ENCODE results near the gene FOCAD.

Gene FOCAD

GRCh38 chr9:20640331-20641187 is 43.5 kb upstream of the FOCAD start:
- H3K9me2 ChIP-seq (replicated peaks; ENCODE audit: control insufficient read depth, low read length) = no peaks in the 10 kb centered on the region
- no peaks in the 10 kb centered on the region for H3F3A ChIP-seq (ENCODE audit: control insufficient read depth, insufficient read depth)
- H4K20me1 ChIP-seq (ENCODE audit: control insufficient read depth, insufficient read depth, low read depth, low read length) = no peaks in the 10 kb centered on the region
- H3K9me3 ChIP-seq (ENCODE audit: control insufficient read depth, insufficient read depth, low read length) = no peaks in the 10 kb centered on the region
- H3K4me1 ChIP-seq (ENCODE audit: control insufficient read depth, low read length) = peaks cover 13% of the 10 kb centered on the region
- H3K79me2 ChIP-seq (ENCODE audit: control insufficient read depth, low read length) = no peaks in the 10 kb centered on the region
- no peak overlapping the region for H3K4me3 ChIP-seq (ENCODE audit: low read length)
- peak overlapping the region; percentile 5 for H3K4me2 ChIP-seq (ENCODE audit: low read length)
- no peak for TF ChIP-seq CTCF (IDR thresholded peaks at IDR 0.05; ENCODE audit: low read depth, low read length, poor library complexity, severe bottlenecking)
- no peak overlapping the region for H3K27ac ChIP-seq (ENCODE audit: low read depth, low read length)
- peaks cover 45% of the 10 kb centered on the region for H3K27me3 ChIP-seq (ENCODE audit: control insufficient read depth, low read length)
- H3K36me3 ChIP-seq (ENCODE audit: control insufficient read depth, low read length) = no peaks in the 10 kb centered on the region

- Histone ChIP-seq H3K27ac (ENCODE audit: low read depth, low read length) (no peak overlapping the region), H3K4me2 (ENCODE audit: low read length) (no peak overlapping the region), H3K4me3 (ENCODE audit: low read length) (no peak overlapping the region), H3K4me1 (ENCODE audit: control insufficient read depth, low read length) (peaks cover 13% of the 10 kb centered on the region), H3K27me3 (ENCODE audit: control insufficient read depth, low read length) (peaks cover 35% of the 10 kb centered on the region), H3K9me3 (ENCODE audit: control insufficient read depth, insufficient read depth, low read length) (no peaks in the 10 kb centered on the region), H3F3A (ENCODE audit: control insufficient read depth, insufficient read depth) (no peaks in the 10 kb centered on the region), H3K9me2 (replicated peaks; ENCODE audit: control insufficient read depth, low read length) (no peaks in the 10 kb centered on the region), H4K20me1 (ENCODE audit: control insufficient read depth, insufficient read depth, low read depth, low read length) (no peaks in the 10 kb centered on the region), H3K79me2 (ENCODE audit: control insufficient read depth, low read length) (no peaks in the 10 kb centered on the region), H3K36me3 (ENCODE audit: control insufficient read depth, low read length) (no peaks in the 10 kb centered on the region)
- TF ChIP-seq EZH2phosphoT487 (IDR thresholded peaks at IDR 0.05; ENCODE audit: borderline replicate concordance, low read length) (no peak), CTCF (IDR thresholded peaks at IDR 0.05; ENCODE audit: low read depth, low read length, poor library complexity, severe bottlenecking) (no peak)
Measured at GRCh38 chr9:20642045-20642444, 42.0 kb upstream of the FOCAD start.

GRCh38 chr9:20643660-20644059 is 40.4 kb upstream of the FOCAD start:
- Histone ChIP-seq H3K36me3 (ENCODE audit: control insufficient read depth, low read length) (no peaks in the 10 kb centered on the region), H3K9me3 (ENCODE audit: control insufficient read depth, insufficient read depth, low read length) (no peaks in the 10 kb centered on the region), H3K27me3 (ENCODE audit: control insufficient read depth, low read length) (peaks cover 32% of the 10 kb centered on the region), H3K79me2 (ENCODE audit: control insufficient read depth, low read length) (no peaks in the 10 kb centered on the region), H3K9me2 (replicated peaks; ENCODE audit: control insufficient read depth, low read length) (no peaks in the 10 kb centered on the region), H3K4me2 (ENCODE audit: low read length) (no peak overlapping the region), H3K4me3 (ENCODE audit: low read length) (no peak overlapping the region), H4K20me1 (ENCODE audit: control insufficient read depth, insufficient read depth, low read depth, low read length) (no peaks in the 10 kb centered on the region), H3K4me1 (ENCODE audit: control insufficient read depth, low read length) (peaks cover 13% of the 10 kb centered on the region), H3F3A (ENCODE audit: control insufficient read depth, insufficient read depth) (no peaks in the 10 kb centered on the region), H3K27ac (ENCODE audit: low read depth, low read length) (no peak overlapping the region)
- TF ChIP-seq EZH2phosphoT487 (IDR thresholded peaks at IDR 0.05; ENCODE audit: borderline replicate concordance, low read length) (no peak), CTCF (IDR thresholded peaks at IDR 0.05; ENCODE audit: low read depth, low read length, poor library complexity, severe bottlenecking) (no peak)

Measured in DOHH2 (cell line).